HepG2 (cell line): ENCODE measurements around the gene BBC3. TPM values are rescaled to one million over a fixed set of nuclear protein-coding genes. Genes with fewer than 3 reads are reported as not detected.

Experiments used
- ATF3 ChIP-seq: sonication (generic); formaldehyde crosslinking; IDR thresholded peaks from 2 replicates; pipeline ENCODE4 v1.4.0; 2020; ENCODE audit warnings: missing genetic modification reagents
- HMGXB3 ChIP-seq: sonication (generic); formaldehyde crosslinking; IDR thresholded peaks from 2 replicates; pipeline ENCODE4 v1.4.0; 2020; ENCODE audit warnings: missing genetic modification reagents, borderline replicate concordance
- IKZF5 ChIP-seq: IDR thresholded peaks from 2 replicates; pipeline ENCODE4 v1.6.1; 2018; ENCODE audit warnings: missing genetic modification reagents, mild to moderate bottlenecking, missing compliant biosample characterization
- ISL2 ChIP-seq: sonication (generic); formaldehyde crosslinking; IDR thresholded peaks from 2 replicates; pipeline ENCODE4 v1.5.0; 2020; ENCODE audit warnings: missing genetic modification reagents
- JUNB ChIP-seq: sonication (generic); formaldehyde crosslinking; IDR thresholded peaks from 2 replicates; pipeline ENCODE4 v1.8.0; 2022; ENCODE audit warnings: missing genetic modification reagents, mild to moderate bottlenecking, borderline replicate concordance
- KDM5A ChIP-seq: fragments of 200-600 bp; sonication (generic); IDR thresholded peaks from 2 replicates; pipeline ENCODE4 v1.7.0; 2018; ENCODE audit warnings: antibody characterized with exemption, mild to moderate bottlenecking, low read length, borderline replicate concordance
- PATZ1 ChIP-seq: sonication (generic); formaldehyde crosslinking; IDR thresholded peaks from 2 replicates; pipeline ENCODE4 v1.4.0; 2020; ENCODE audit warnings: missing genetic modification reagents
- POLR2AphosphoS2 ChIP-seq: IDR thresholded peaks from 2 replicates; pipeline ENCODE4 v1.6.1; 2011; ENCODE audit warnings: low read depth, low read length, improper control_type of control experiment
- SIX4 ChIP-seq: sonication (generic); formaldehyde crosslinking; IDR thresholded peaks from 2 replicates; pipeline ENCODE4 v1.4.0; 2020; ENCODE audit warnings: missing genetic modification reagents
- ZBTB44 ChIP-seq: sonication (generic); formaldehyde crosslinking; IDR thresholded peaks from 2 replicates; pipeline ENCODE4 v1.4.0; 2020; ENCODE audit warnings: missing genetic modification reagents
- ZBTB8A ChIP-seq: sonication (generic); formaldehyde crosslinking; IDR thresholded peaks from 2 replicates; pipeline ENCODE4 v1.4.0; 2020; ENCODE audit warnings: mild to moderate bottlenecking, low read depth, missing genetic modification reagents, borderline replicate concordance
- ZNF274 ChIP-seq: sonication (generic); formaldehyde crosslinking; IDR thresholded peaks from 2 replicates; pipeline ENCODE4 v1.5.1; 2020; ENCODE audit warnings: mild to moderate bottlenecking, missing genetic modification reagents
- ZNF562 ChIP-seq: sonication (generic); formaldehyde crosslinking; IDR thresholded peaks from 2 replicates; pipeline ENCODE4 v1.8.0; 2022; ENCODE audit warnings: missing genetic modification reagents, borderline replicate concordance
- ZNF605 ChIP-seq: sonication (generic); formaldehyde crosslinking; IDR thresholded peaks from 2 replicates; pipeline ENCODE4 v1.8.0; 2022; ENCODE audit warnings: mild to moderate bottlenecking, missing genetic modification reagents
- ZNF839 ChIP-seq: sonication (generic); formaldehyde crosslinking; IDR thresholded peaks from 2 replicates; pipeline ENCODE4 v1.4.0; 2020; ENCODE audit warnings: missing genetic modification reagents, mild to moderate bottlenecking, borderline replicate concordance
- ZNF878 ChIP-seq: sonication (generic); formaldehyde crosslinking; IDR thresholded peaks from 2 replicates; pipeline ENCODE4 v1.8.1; 2023; ENCODE audit warnings: mild to moderate bottlenecking, missing genetic modification reagents, moderate library complexity
- ZUFSP ChIP-seq: sonication (generic); formaldehyde crosslinking; IDR thresholded peaks from 2 replicates; pipeline ENCODE4 v1.9.0; 2021; ENCODE audit warnings: missing genetic modification reagents, mild to moderate bottlenecking, borderline replicate concordance
- polyA plus RNA-seq, 8 experiments: library from polyadenylated mRNA; depleted of rRNA in 3 of 8; stranded (reverse) in 7 of 8; unstranded in 1 of 8; fragments of >200 nt; fragmentation: Illumina TruSeq in 4 of 8; extraction: Trizol in 4 of 8; gene quantifications; 2 replicates each; pipeline versions ENCODE4 v1.2.1 to v1.2.3, GENCODE V29; 2011 to 2016; ENCODE audit warnings: low read depth in 4 of 8, missing spikeins in 1 of 8, mixed read lengths in 1 of 8; ENCODE audit not compliant: insufficient read depth in 1 of 8
- total RNA-seq, 5 experiments: library from RNA; depleted of rRNA; stranded (reverse); fragments of >200 nt; fragmentation: Illumina TruSeq; extraction: Trizol; gene quantifications; 2 replicates each; pipeline ENCODE4 v1.2.3, GENCODE V29; 2016; ENCODE audit warnings: low read depth in 1 of 5

Gene BBC3
- total and polyA plus RNA-seq, 2 of the 13 experiments (the other 11 are each of a cell fraction or from before 2014, with no cell fraction given), result 6.1 to 8.8 TPM

GRCh38 chr19:47190167-47190727 lies 40.8 kb downstream of the BBC3 start (continued):
- TF ChIP-seq HMGXB3 (peak; percentile 27; the same call in 1 of the 2 replicates), JUNB (CRISPR knock-in tag) (peak; percentile 15; the same call in 1 of the 2 replicates), ATF3 (CRISPR knock-in tag) (no peak), ZNF839 (CRISPR knock-in tag) (no peak), ZNF878 (CRISPR knock-in tag) (0 out of 2 replicates have a peak, but pooled peaks have one; percentile 38), ZNF274 (CRISPR knock-in tag) (no peak), ZNF605 (CRISPR knock-in tag) (peak; percentile 78; the same call in 1 of the 2 replicates), ZBTB8A (CRISPR knock-in tag) (no peak), ZNF562 (no peak), ZUFSP (CRISPR knock-in tag) (no peak), PATZ1 (CRISPR knock-in tag) (peak; percentile 85), SIX4 (no peak), POLR2AphosphoS2 (no peak), KDM5A (0 out of 2 replicates have a peak, but pooled peaks have one; percentile 10), IKZF5 (peak; percentile 36; the same call in 1 of the 2 replicates), ZBTB44 (no peak), ISL2 (CRISPR knock-in tag) (peak; percentile 92)
